CD14-positive monocyte (primary cell): ENCODE data around the gene NUDT22. TPM values are rescaled to one million over a fixed set of nuclear protein-coding genes. Genes with fewer than 3 reads are reported as not detected.

Experiments used
- DNase-seq, 3 donors: peaks; one replicate each; pipeline ENCODE4 v3.0.0-alpha.2; 2011 to 2022
- H2AFZ ChIP-seq: 2 replicates; pipeline ENCODE4 v1.6.0; 2012; ENCODE audit warnings: mild to moderate bottlenecking, low read depth, low read length, inconsistent platforms; ENCODE audit not compliant: insufficient read depth, poor library complexity, severe bottlenecking
- H3K27ac ChIP-seq, 2 donors: 1 replicate in 1 of 2; 2 replicates in 1 of 2; pipeline ENCODE4 v1.5.1; 2012 to 2013; ENCODE audit warnings: low read length in 2 of 2, control low read depth in 1 of 2, inconsistent platforms in 1 of 2, low read depth in 1 of 2, mild to moderate bottlenecking in 1 of 2
- H3K27me3 ChIP-seq, 2 donors: one replicate each; pipeline versions ENCODE4 v1.6.0 to v1.6.1; 2011 to 2013; ENCODE audit warnings: low read length in 2 of 2; ENCODE audit not compliant: control insufficient read depth in 2 of 2, insufficient read depth in 2 of 2
- H3K36me3 ChIP-seq, 2 donors: replicated peaks in 1 of 2; 1 replicate in 1 of 2; 2 replicates in 1 of 2; pipeline versions ENCODE4 v1.5.1 to v1.6.1; 2012 to 2013; ENCODE audit warnings: low read length in 2 of 2, control low read depth in 1 of 2, inconsistent platforms in 1 of 2, mild to moderate bottlenecking in 1 of 2; ENCODE audit not compliant: insufficient read depth in 2 of 2, control insufficient read depth in 1 of 2
- H3K4me1 ChIP-seq, 2 donors: 1 replicate in 1 of 2; 2 replicates in 1 of 2; pipeline versions ENCODE4 v1.5.1 to v1.6.1; 2012 to 2013; ENCODE audit warnings: low read length in 2 of 2, control low read depth in 1 of 2, inconsistent platforms in 1 of 2, mild to moderate bottlenecking in 1 of 2, moderate library complexity in 1 of 2; ENCODE audit not compliant: insufficient read depth in 2 of 2, control insufficient read depth in 1 of 2
- H3K4me2 ChIP-seq: replicated peaks from 2 replicates; pipeline ENCODE3; 2012; ENCODE audit warnings: low read length, moderate library complexity, mild to moderate bottlenecking; ENCODE audit not compliant: poor library complexity, severe bottlenecking; ENCODE audit errors: extremely low read depth
- H3K4me3 ChIP-seq, 3 experiments: fragments of 200-600 bp in 1 of 3; sonication (generic) in 1 of 3; replicated peaks in 1 of 3; 1 replicate in 2 of 3; 2 replicates in 1 of 3; pipeline ENCODE4 v1.5.1; 2011 to 2013; ENCODE audit warnings: low read length in 3 of 3, mild to moderate bottlenecking in 3 of 3, control low read depth in 2 of 3, low read depth in 2 of 3, inconsistent platforms in 1 of 3, moderate library complexity in 1 of 3
- H3K79me2 ChIP-seq: 2 replicates; pipeline ENCODE4 v1.6.0; 2012; ENCODE audit warnings: mild to moderate bottlenecking, control low read depth, inconsistent platforms, low read length, moderate library complexity; ENCODE audit not compliant: insufficient read depth
- H3K9ac ChIP-seq: 2 replicates; pipeline ENCODE4 v1.6.0; 2017; ENCODE audit warnings: low read length, mild to moderate bottlenecking; ENCODE audit not compliant: insufficient read depth, poor library complexity, severe bottlenecking
- H3K9me3 ChIP-seq, 2 donors: replicated peaks in 1 of 2; 1 replicate in 1 of 2; 2 replicates in 1 of 2; pipeline versions ENCODE4 v1.5.1 to v1.6.1; 2012 to 2013; ENCODE audit warnings: low read length in 2 of 2, control low read depth in 1 of 2; ENCODE audit not compliant: control insufficient read depth in 1 of 2, insufficient read depth in 1 of 2
- H4K20me1 ChIP-seq: 2 replicates; pipeline ENCODE4 v1.6.0; 2012; ENCODE audit warnings: mild to moderate bottlenecking, low read length, control low read depth, moderate library complexity; ENCODE audit not compliant: insufficient read depth
- H3K27ac Mint-ChIP-seq, 7 donors: one replicate each; pipeline ENCODE4 v1.8.0; 2020; ENCODE audit warnings: mild to moderate bottlenecking in 7 of 7, mixed read lengths in 7 of 7, moderate library complexity in 6 of 7, inconsistent platforms in 2 of 7
- H3K27me3 Mint-ChIP-seq, 3 donors: one replicate each; pipeline ENCODE4 v1.8.0; 2021 to 2022; ENCODE audit warnings: low read depth in 3 of 3, mild to moderate bottlenecking in 3 of 3, mixed read lengths in 3 of 3, moderate library complexity in 3 of 3, inconsistent platforms in 1 of 3
- H3K36me3 Mint-ChIP-seq, 2 donors: one replicate each; pipeline ENCODE4 v1.8.0; 2020; ENCODE audit warnings: mixed read lengths in 2 of 2, inconsistent platforms in 1 of 2, mild to moderate bottlenecking in 1 of 2
- H3K4me1 Mint-ChIP-seq: one replicate; pipeline ENCODE4 v1.8.0; 2020; ENCODE audit warnings: mild to moderate bottlenecking, mixed read lengths
- H3K4me3 Mint-ChIP-seq, 2 donors: one replicate each; pipeline ENCODE4 v1.8.0; 2020; ENCODE audit warnings: mild to moderate bottlenecking in 2 of 2, mixed read lengths in 2 of 2, moderate library complexity in 1 of 2
- H3K9me3 Mint-ChIP-seq, 7 donors: one replicate each; pipeline ENCODE4 v1.8.0; 2020 to 2022; ENCODE audit warnings: mixed read lengths in 7 of 7, mild to moderate bottlenecking in 6 of 7, moderate library complexity in 6 of 7, inconsistent platforms in 2 of 7
- CTCF ChIP-seq: fragments of 200-600 bp; IDR thresholded peaks from one replicate; pipeline ENCODE4 v1.8.0; 2022; ENCODE audit warnings: antibody characterized with exemption, mild to moderate bottlenecking
- WGBS: methylation state at CpG from one replicate; pipeline ENCODE4 v1.1.5; 2013; ENCODE audit warnings: missing lambda C conversion rate; ENCODE audit not compliant: insufficient coverage; 5-methylcytosine and 5-hydroxymethylcytosine counted together
- intact Hi-C, 2 donors: fragments of 100-400 bp; cut with micrococcal nuclease; formaldehyde crosslinking; loops; one replicate each; pipeline versions ENCODE4 v1.15.0 to v1.15.1; 2023
- polyA plus RNA-seq, 3 donors: library from polyadenylated mRNA; depleted of rRNA in 1 of 3; unstranded in 2 of 3; stranded (reverse) in 1 of 3; fragments of 300-500 nt in 2 of 3; fragments of >200 nt in 1 of 3; fragmentation: Illumina TruSeq in 2 of 3; gene quantifications; 1 replicate in 2 of 3; 2 replicates in 1 of 3; pipeline ENCODE4 v1.2.3, GENCODE V29; 2012 to 2021

NUDT22 gene
- polyA plus RNA-seq, 3 donors, result 47.9 to 86.1 (median 56.1) TPM

DNA sequence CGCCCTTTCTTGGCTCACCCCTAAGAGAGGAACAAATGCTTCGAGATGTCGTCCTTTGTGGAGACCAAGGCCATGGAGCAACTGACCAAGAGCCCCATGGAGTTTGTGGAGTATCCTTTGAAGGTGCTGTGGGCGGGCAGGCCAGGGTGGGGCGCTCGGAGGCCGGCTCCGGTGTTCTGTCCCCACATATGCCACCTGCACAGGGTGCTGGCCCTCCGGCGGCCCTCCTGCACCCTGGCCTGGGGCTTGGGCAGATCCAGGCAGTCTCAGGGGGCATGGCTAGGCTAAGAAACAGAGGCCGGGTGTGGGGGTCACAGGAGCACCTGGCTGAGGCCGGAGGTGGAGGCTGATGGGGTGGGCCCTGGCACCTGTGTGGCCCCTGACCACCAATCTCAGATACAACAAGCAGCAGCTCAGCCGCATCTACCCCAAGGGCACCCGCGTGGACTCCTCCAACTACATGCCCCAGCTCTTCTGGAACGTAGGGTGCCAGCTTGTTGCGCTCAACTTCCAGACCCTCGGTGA is 35.5 kb downstream of the NUDT22 start:
- peaks cover 90 to 95% of the 10 kb centered on the region in 2 donors for H3K36me3 ChIP-seq
- H3K4me3 Mint-ChIP-seq, result no peak overlapping the region
- no peak for DNase-seq
- intact Hi-C loops, result no loop called here
- no peaks in the 10 kb centered on the region for H3K27me3 Mint-ChIP-seq
- peaks cover 66 to 89% of the 10 kb centered on the region in 2 donors for H3K36me3 Mint-ChIP-seq
- 97% methylated on average over 18 of the region's 18 CpGs for WGBS
- H4K20me1 ChIP-seq, result peaks cover 7% of the 10 kb centered on the region
- H3K4me1 Mint-ChIP-seq, result no peaks in the 10 kb centered on the region
- H3K4me2 ChIP-seq, result no peak overlapping the region
- H2AFZ ChIP-seq, result no peak overlapping the region
- no peak overlapping the region for H3K4me3 ChIP-seq
- no peaks in the 10 kb centered on the region for H3K79me2 ChIP-seq
- no peak for TF ChIP-seq CTCF
- H3K4me1 ChIP-seq, result no peaks in the 10 kb centered on the region
- H3K9me3 Mint-ChIP-seq, result peaks cover 0 to 4% (median 0%) of the 10 kb centered on the region in 7 donors
- no peaks in the 10 kb centered on the region for H3K9me3 ChIP-seq
- no peak overlapping the region for H3K27ac ChIP-seq
- H3K9ac ChIP-seq, result no peak overlapping the region
- H3K27me3 ChIP-seq, result no peaks in the 10 kb centered on the region
- H3K27ac Mint-ChIP-seq, result peak overlapping the region in 2 of 7 donors; percentile 13 to 59

DNA sequence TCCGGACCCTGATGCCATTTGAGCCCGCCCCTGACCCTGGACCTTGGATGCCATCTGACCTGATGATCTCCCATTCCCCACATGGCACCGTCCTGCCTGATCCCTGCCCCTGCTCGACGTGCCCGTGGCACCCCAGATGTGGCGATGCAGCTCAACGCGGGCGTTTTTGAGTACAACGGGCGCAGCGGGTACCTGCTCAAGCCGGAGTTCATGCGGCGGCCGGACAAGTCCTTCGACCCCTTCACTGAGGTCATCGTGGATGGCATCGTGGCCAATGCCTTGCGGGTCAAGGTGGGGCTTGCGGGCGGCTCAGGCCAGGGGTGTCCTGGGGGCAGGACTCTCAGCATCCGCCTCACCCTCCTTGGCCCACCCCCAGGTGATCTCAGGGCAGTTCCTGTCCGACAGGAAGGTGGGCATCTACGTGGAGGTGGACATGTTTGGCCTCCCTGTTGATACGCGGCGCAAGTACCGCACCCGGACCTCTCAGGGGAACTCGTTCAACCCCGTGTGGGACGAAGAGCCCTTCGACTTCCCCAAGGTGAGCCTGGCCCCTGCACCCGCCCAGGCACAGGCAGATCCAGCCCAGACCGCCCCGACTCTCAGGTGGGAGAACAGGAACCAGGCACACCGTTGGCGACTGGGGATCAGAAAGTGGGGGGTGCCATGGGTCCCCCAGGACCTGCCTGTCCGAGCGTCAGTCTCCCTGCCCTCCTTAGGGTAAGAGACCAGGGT is 36.4 kb downstream of the NUDT22 start:
- 97% methylated on average over 40 of the region's 42 CpGs for WGBS
- Mint-ChIP-seq H3K27me3 (no peaks in the 10 kb centered on the region), H3K4me3 (no peak overlapping the region), H3K36me3 (peaks cover 65 to 87% of the 10 kb centered on the region in 2 donors), H3K9me3 (peaks cover 0 to 4% (median 0%) of the 10 kb centered on the region in 7 donors), H3K27ac (peak overlapping the region in 1 of 7 donors; percentile 17), H3K4me1 (peaks cover 2% of the 10 kb centered on the region)
- Histone ChIP-seq H3K4me2 (no peak overlapping the region), H3K27ac (no peak overlapping the region), H3K79me2 (no peaks in the 10 kb centered on the region), H4K20me1 (peaks cover 7% of the 10 kb centered on the region), H3K36me3 (peaks cover 87 to 88% of the 10 kb centered on the region in 2 donors), H3K9ac (no peak overlapping the region), H3K4me1 (peaks cover 4 to 5% of the 10 kb centered on the region in 2 donors), H3K27me3 (no peaks in the 10 kb centered on the region), H3K9me3 (no peaks in the 10 kb centered on the region), H2AFZ (no peak overlapping the region), H3K4me3 (no peak overlapping the region)
- TF ChIP-seq CTCF, result no peak
- DNase-seq, result no peak
- intact Hi-C loops, result no loop called here
